Kidney tubule cell (primary cell): ENCODE data around the gene VIPR2.
"Not testable (repeated sequence)": the region's sequence is repeated elsewhere in the genome, so short reads cannot be mapped to it uniquely, and the experiment has no call there.

Source experiments
- DNase-seq: peaks from one replicate; pipeline ENCODE4 v3.0.0-alpha.2; 2018; ENCODE audit warnings: low spot score

The VIPR2 gene

GRCh38 chr7:159091480-159092475 lies 52.9 kb downstream of the VIPR2 start:
- DNase-seq: no peak

GRCh38 chr7:159091041-159091440 lies 53.6 kb downstream of the VIPR2 start:
- DNase-seq: no peak

- DNase-seq: no peak
Observed at GRCh38 chr7:159088016-159088865, 56.4 kb downstream of the VIPR2 start.

- no peak for DNase-seq
Observed at GRCh38 chr7:159086301-159086925, 58.3 kb downstream of the VIPR2 start.

- no peak for DNase-seq
Observed at GRCh38 chr7:159084069-159084801, 60.4 kb downstream of the VIPR2 start.

- DNase-seq: no peak
Observed at GRCh38 chr7:159083698-159084068, 61.0 kb downstream of the VIPR2 start.

- no peak for DNase-seq
Observed at GRCh38 chr7:159083001-159083697, 61.5 kb downstream of the VIPR2 start.

GRCh38 chr7:159082075-159082474 lies 62.6 kb downstream of the VIPR2 start:
- not testable (repeated sequence) for DNase-seq

- DNase-seq: no peak
Observed at GRCh38 chr7:159078911-159079270, 65.8 kb downstream of the VIPR2 start.

- DNase-seq: no peak
Observed at GRCh38 chr7:159078193-159078910, 66.3 kb downstream of the VIPR2 start.

GRCh38 chr7:159076333-159076732 lies 68.3 kb downstream of the VIPR2 start:
- DNase-seq: no peak

- DNase-seq: no peak
Observed at GRCh38 chr7:159075563-159076238, 69.0 kb downstream of the VIPR2 start.

GRCh38 chr7:159071260-159071659 lies 73.4 kb downstream of the VIPR2 start:
- no peak for DNase-seq

GRCh38 chr7:159070431-159071148 lies 74.1 kb downstream of the VIPR2 start:
- no peak for DNase-seq

GRCh38 chr7:159068893-159069448 lies 75.7 kb downstream of the VIPR2 start:
- no peak for DNase-seq

GRCh38 chr7:159068488-159068811 lies 76.2 kb downstream of the VIPR2 start:
- DNase-seq: no peak

- no peak for DNase-seq
Observed at GRCh38 chr7:159067576-159068487, 76.8 kb downstream of the VIPR2 start.
